Sciatic nerve (tissue), 2 donors: Measurements from ENCODE around the gene RGS6. TPM values are rescaled to one million over a fixed set of nuclear protein-coding genes. Genes with fewer than 3 reads are reported as not detected.
"Not testable (repeated sequence)": the region's sequence is repeated elsewhere in the genome, so short reads cannot be mapped to it uniquely, and the experiment has no call there.

Experiments used
- ATAC-seq: fragments of 200-7000 bp; cut with Tn5 transposase; one replicate; pipeline ENCODE4 v1.9.1; 2020; ENCODE audit warnings: mild to moderate bottlenecking, moderate library complexity
- DNase-seq: peaks from one replicate; pipeline ENCODE4 v3.0.0-alpha.2; 2020; ENCODE audit warnings: low spot score
- intact Hi-C: fragments of 100-400 bp; cut with DNase I; formaldehyde crosslinking; loops from one replicate; pipeline ENCODE4 v1.14.2; 2022
- total RNA-seq: library from RNA; stranded (reverse); fragmentation: NEBNext Ultra II Directional; extraction: Animal tissue kit (Norgen Biotek cat#: 25700); gene quantifications from one replicate; pipeline ENCODE4 v1.2.1, GENCODE V29; 2021
- donor health status: DM: no; HTN: no; CAD: no.
- donor health status: DM: no; HTN: no; CAD: no.

Gene RGS6
- total RNA-seq, 1 donor from 2014 or later: 20.6 TPM

GRCh38 chr14:71941616-71942015 is 9.4 kb downstream of the RGS6 start:
- intact Hi-C loops, DNase-seq, ATAC-seq: not testable (repeated sequence)

- DNase-seq (no peak), ATAC-seq (no peak)
- intact Hi-C loops: no loop called here
These were observed 10.9 kb downstream of the RGS6 start for GRCh38 chr14:71942904-71943694.

- intact Hi-C loops: no loop called here
- ATAC-seq: no peak
These were observed 11.4 kb downstream of the RGS6 start for GRCh38 chr14:71943695-71944018.

GRCh38 chr14:71947947-71948500 is 15.8 kb downstream of the RGS6 start:
- intact Hi-C loops: no loop called here
- ATAC-seq: no peak
- no peak for DNase-seq

More at GRCh38 chr14:71943695-71944018, 11.4 kb downstream of the RGS6 start:
- no peak for DNase-seq

GRCh38 chr14:71952381-71953363 is 20.4 kb downstream of the RGS6 start:
- intact Hi-C loops: no loop called here
- ATAC-seq (peak; percentile 39), DNase-seq (no peak)

GRCh38 chr14:71956920-71957563 is 24.8 kb downstream of the RGS6 start:
- intact Hi-C loops: no loop called here
- ATAC-seq (no peak), DNase-seq (no peak)

GRCh38 chr14:71959055-71959454 is 26.8 kb downstream of the RGS6 start:
- no peak for DNase-seq

GRCh38 chr14:71960494-71961353 is 28.5 kb downstream of the RGS6 start:
- intact Hi-C loops: no loop called here
- no peak for DNase-seq
- no peak for ATAC-seq

More at GRCh38 chr14:71959055-71959454, 26.8 kb downstream of the RGS6 start:
- no peak for ATAC-seq
- intact Hi-C loops: no loop called here

GRCh38 chr14:71961972-71962371 is 29.7 kb downstream of the RGS6 start:
- DNase-seq (no peak), ATAC-seq (no peak)
- intact Hi-C loops: no loop called here

- no peak for ATAC-seq
- DNase-seq: no peak
- intact Hi-C loops: no loop called here
These were observed 32.5 kb downstream of the RGS6 start for GRCh38 chr14:71964716-71965115.

GRCh38 chr14:71966528-71966927 is 34.3 kb downstream of the RGS6 start:
- no peak for ATAC-seq
- intact Hi-C loops: no loop called here
- DNase-seq: no peak

- no peak for DNase-seq
- no peak for ATAC-seq
- intact Hi-C loops: no loop called here
These were observed 35.5 kb downstream of the RGS6 start for GRCh38 chr14:71967704-71968103.

GRCh38 chr14:71970272-71970671 is 38.0 kb downstream of the RGS6 start:
- no peak for ATAC-seq
- DNase-seq: no peak
- intact Hi-C loops: no loop called here

- DNase-seq (no peak), ATAC-seq (peak; percentile 63)
- intact Hi-C loops: no loop called here
These were observed 53.4 kb downstream of the RGS6 start for GRCh38 chr14:71985538-71986189.

GRCh38 chr14:71988476-71988875 is 56.2 kb downstream of the RGS6 start:
- ATAC-seq: no peak
- intact Hi-C loops: no loop called here
- no peak for DNase-seq

GRCh38 chr14:71988939-71989338 is 56.7 kb downstream of the RGS6 start:
- ATAC-seq: no peak
- DNase-seq: no peak
- intact Hi-C loops: no loop called here

GRCh38 chr14:71994416-71994815 is 62.2 kb downstream of the RGS6 start:
- ATAC-seq (no peak), DNase-seq (no peak)
- intact Hi-C loops: no loop called here

GRCh38 chr14:71995741-71996140 is 63.5 kb downstream of the RGS6 start:
- ATAC-seq (no peak), DNase-seq (no peak)
- intact Hi-C loops: no loop called here
